GM13977 (cell line): Measurements from ENCODE around the gene MYLK4.

Experiments used
- DNase-seq: peaks from one replicate; pipeline ENCODE4 v3.0.0; 2012; ENCODE audit warnings: low spot score
- in situ Hi-C: fragments of 300-500 bp; cut with MboI; formaldehyde crosslinking; loops from one replicate; pipeline ENCODE4 v1.12.0; 2022; ENCODE audit warnings: low sequenced_read_pairs, low pct_unique_long_range_greater_than_20kb, mixed read lengths, inconsistent platforms; ENCODE audit not compliant: unreplicated experiment
- TF ChIP-seq, protein P1 (sequence below): IDR thresholded peaks from 2 replicates; pipeline ENCODE4 v1.5.1; 2012; ENCODE audit warnings: mild to moderate bottlenecking, control low read depth; ENCODE audit not compliant: insufficient read depth; ENCODE audit errors: extremely low read depth, missing control alignments

MYLK4 gene

DNA sequence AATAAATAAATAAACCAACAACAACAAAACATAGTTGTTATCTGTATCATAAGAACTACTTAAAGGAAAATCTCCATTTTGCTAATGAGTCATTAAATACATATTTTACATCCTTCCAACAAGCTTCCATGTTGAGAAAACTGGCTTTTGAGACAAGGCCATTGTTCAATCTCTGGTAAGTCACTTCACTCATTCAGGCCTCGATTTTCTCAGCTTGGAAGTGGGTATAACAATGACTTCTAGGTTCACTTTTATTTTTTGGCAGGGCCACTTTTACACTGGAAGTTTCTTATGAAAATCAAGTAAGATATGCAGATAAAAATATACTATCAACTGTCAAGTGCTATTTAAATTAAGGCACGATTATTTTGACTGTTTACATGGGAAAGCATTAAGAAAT lies 44.4 kb upstream of the MYLK4 start:
- DNase-seq = no peak
- TF ChIP-seq, protein P1, sequence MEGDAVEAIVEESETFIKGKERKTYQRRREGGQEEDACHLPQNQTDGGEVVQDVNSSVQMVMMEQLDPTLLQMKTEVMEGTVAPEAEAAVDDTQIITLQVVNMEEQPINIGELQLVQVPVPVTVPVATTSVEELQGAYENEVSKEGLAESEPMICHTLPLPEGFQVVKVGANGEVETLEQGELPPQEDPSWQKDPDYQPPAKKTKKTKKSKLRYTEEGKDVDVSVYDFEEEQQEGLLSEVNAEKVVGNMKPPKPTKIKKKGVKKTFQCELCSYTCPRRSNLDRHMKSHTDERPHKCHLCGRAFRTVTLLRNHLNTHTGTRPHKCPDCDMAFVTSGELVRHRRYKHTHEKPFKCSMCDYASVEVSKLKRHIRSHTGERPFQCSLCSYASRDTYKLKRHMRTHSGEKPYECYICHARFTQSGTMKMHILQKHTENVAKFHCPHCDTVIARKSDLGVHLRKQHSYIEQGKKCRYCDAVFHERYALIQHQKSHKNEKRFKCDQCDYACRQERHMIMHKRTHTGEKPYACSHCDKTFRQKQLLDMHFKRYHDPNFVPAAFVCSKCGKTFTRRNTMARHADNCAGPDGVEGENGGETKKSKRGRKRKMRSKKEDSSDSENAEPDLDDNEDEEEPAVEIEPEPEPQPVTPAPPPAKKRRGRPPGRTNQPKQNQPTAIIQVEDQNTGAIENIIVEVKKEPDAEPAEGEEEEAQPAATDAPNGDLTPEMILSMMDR = no peak
- in situ Hi-C loops = no loop called here

DNA sequence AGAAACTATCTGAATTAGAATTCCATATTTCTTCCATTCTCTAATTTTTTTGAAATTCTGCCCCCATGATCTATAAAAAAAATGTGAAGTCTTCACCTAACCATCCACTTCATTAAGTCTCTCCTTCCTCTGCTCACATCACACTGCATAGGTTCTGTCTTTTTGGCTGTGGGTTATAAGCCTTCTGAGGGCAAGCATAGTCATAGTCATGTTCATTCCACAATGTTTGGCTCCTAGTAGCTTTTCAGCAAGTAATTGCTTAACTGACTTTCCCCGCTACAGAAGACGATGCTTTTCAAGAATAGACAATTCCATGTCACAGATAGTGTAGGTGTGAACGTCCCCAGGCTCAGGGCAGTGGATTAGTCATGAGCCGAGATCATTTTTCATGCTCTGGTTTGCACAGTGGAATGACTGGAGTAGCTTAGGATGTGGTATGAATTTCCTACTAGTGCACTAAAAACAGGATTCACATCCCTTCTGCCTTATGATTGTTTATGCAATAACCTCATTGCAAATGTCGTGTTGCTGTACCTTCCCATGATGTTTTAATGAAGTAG lies 43.5 kb upstream of the MYLK4 start:
- in situ Hi-C loops = no loop called here
- TF ChIP-seq, protein P1 = no peak
- no peak for DNase-seq

DNA sequence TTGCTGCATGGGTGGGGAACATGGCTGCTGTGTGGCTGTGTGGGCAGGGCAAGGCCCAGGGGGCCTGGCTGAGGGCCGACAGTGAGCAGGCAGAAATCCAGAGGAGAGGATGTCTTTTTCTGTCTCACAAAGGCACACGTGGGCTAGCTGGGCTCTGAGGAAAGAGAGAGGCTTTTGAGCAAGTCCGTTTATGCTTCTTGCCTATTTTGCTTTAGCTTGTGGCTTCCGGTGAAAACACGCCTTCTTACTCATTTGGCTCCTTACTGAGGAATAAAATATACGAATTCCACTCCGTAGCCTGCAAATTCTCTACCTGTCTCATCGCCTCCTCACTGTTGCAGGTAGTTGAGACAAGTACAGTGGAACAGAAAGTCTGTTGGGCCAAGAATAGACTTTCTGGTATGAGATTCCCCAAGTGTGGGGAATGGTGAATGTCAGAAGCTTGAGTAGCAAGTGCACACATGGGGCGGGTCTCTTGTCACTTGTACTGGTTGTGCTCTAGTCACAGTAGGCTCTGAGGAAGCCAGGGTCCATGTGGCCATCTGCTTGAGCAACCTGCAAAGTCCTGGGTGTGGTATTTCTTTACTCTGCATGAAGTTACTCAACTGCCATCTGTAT lies 42.9 kb upstream of the MYLK4 start:
- in situ Hi-C loops = no loop called here
- TF ChIP-seq, protein P1 = no peak
- DNase-seq = peak; percentile 36

GRCh38 chr6:2792330-2793110 lies 41.8 kb upstream of the MYLK4 start:
- in situ Hi-C loops = no loop called here
- TF ChIP-seq, protein P1 = no peak
- no peak for DNase-seq

GRCh38 chr6:2791450-2791974 lies 40.8 kb upstream of the MYLK4 start:
- in situ Hi-C loops = no loop called here
- TF ChIP-seq, protein P1 = no peak
- DNase-seq = no peak

- in situ Hi-C loops = no loop called here
Observed at GRCh38 chr6:2790588-2791449, 40.1 kb upstream of the MYLK4 start.

More at GRCh38 chr6:2790588-2791449, 40.1 kb upstream of the MYLK4 start:
- peak; percentile 72 for DNase-seq
- TF ChIP-seq, protein P1 = peak; percentile 64
